Astrocyte of the spinal cord (primary cell): ENCODE data around the gene ZNG1F.
"Not testable (repeated sequence)": the region's sequence is repeated elsewhere in the genome, so short reads cannot be mapped to it uniquely, and the experiment has no call there.

Source experiments
- DNase-seq: peaks from one replicate; pipeline ENCODE4 v3.0.0; 2011; ENCODE audit warnings: low read depth, low spot score
- H3K4me3 ChIP-seq: 2 replicates; pipeline ENCODE4 v1.5.1; 2011; ENCODE audit warnings: low read depth, mild to moderate bottlenecking, low read length, moderate library complexity
- in situ Hi-C: cut with HindIII; loops from 2 replicates; pipeline ENCODE4 v1.10.0; 2017; ENCODE audit warnings: low sequenced_read_pairs

ZNG1F gene

GRCh38 chr9:41126746-41127446, 62.2 kb downstream of the ZNG1F start:
- DNase-seq, in situ Hi-C loops: not testable (repeated sequence)

GRCh38 chr9:41125936-41126335, 63.2 kb downstream of the ZNG1F start:
- DNase-seq, H3K4me3 ChIP-seq, in situ Hi-C loops: not testable (repeated sequence)

More at GRCh38 chr9:41126746-41127446, 62.2 kb downstream of the ZNG1F start:
- H3K4me3 ChIP-seq, result not testable (repeated sequence)

- DNase-seq, in situ Hi-C loops, H3K4me3 ChIP-seq: not testable (repeated sequence)
These were observed 63.9 kb downstream of the ZNG1F start for GRCh38 chr9:41125109-41125658.

- DNase-seq, H3K4me3 ChIP-seq, in situ Hi-C loops: not testable (repeated sequence)
These were observed 64.6 kb downstream of the ZNG1F start for GRCh38 chr9:41124250-41125108.

- H3K4me3 ChIP-seq, DNase-seq, in situ Hi-C loops: not testable (repeated sequence)
These were observed 65.3 kb downstream of the ZNG1F start for GRCh38 chr9:41123812-41124211.

- in situ Hi-C loops, H3K4me3 ChIP-seq, DNase-seq: not testable (repeated sequence)
These were observed 65.7 kb downstream of the ZNG1F start for GRCh38 chr9:41123396-41123795.

GRCh38 chr9:41120696-41121095, 68.4 kb downstream of the ZNG1F start:
- in situ Hi-C loops, H3K4me3 ChIP-seq, DNase-seq: not testable (repeated sequence)

- DNase-seq, in situ Hi-C loops, H3K4me3 ChIP-seq: not testable (repeated sequence)
These were observed 69.4 kb downstream of the ZNG1F start for GRCh38 chr9:41119719-41120118.

GRCh38 chr9:41119311-41119710, 69.8 kb downstream of the ZNG1F start:
- H3K4me3 ChIP-seq, DNase-seq, in situ Hi-C loops: not testable (repeated sequence)

- in situ Hi-C loops, H3K4me3 ChIP-seq, DNase-seq: not testable (repeated sequence)
These were observed 75.8 kb downstream of the ZNG1F start for GRCh38 chr9:41113348-41113747.

GRCh38 chr9:41111414-41111813, 77.7 kb downstream of the ZNG1F start:
- DNase-seq, in situ Hi-C loops, H3K4me3 ChIP-seq: not testable (repeated sequence)

- in situ Hi-C loops, DNase-seq: not testable (repeated sequence)
These were observed 78.2 kb downstream of the ZNG1F start for GRCh38 chr9:41110913-41111312.

GRCh38 chr9:41109253-41109652, 79.9 kb downstream of the ZNG1F start:
- in situ Hi-C loops, DNase-seq, H3K4me3 ChIP-seq: not testable (repeated sequence)

More at GRCh38 chr9:41110913-41111312, 78.2 kb downstream of the ZNG1F start:
- H3K4me3 ChIP-seq, result not testable (repeated sequence)

GRCh38 chr9:41108816-41109215, 80.3 kb downstream of the ZNG1F start:
- DNase-seq, H3K4me3 ChIP-seq, in situ Hi-C loops: not testable (repeated sequence)

GRCh38 chr9:41106472-41107116, 82.5 kb downstream of the ZNG1F start:
- in situ Hi-C loops, H3K4me3 ChIP-seq, DNase-seq: not testable (repeated sequence)

GRCh38 chr9:41105557-41106253, 83.4 kb downstream of the ZNG1F start:
- H3K4me3 ChIP-seq, DNase-seq, in situ Hi-C loops: not testable (repeated sequence)
